HL-60/S4 treated with phorbol 12-myristate 13-acetate at 8.2 ng/mL for 4 days and 3 days (cell line): ENCODE results near the gene C15orf61.

Experiments
- in situ Hi-C: fragments of 300-500 bp; cut with MboI; formaldehyde crosslinking; loops from 2 replicates; pipeline ENCODE4 v1.15.0; 2022; ENCODE audit warnings: low sequenced_read_pairs

C15orf61 gene

GRCh38 chr15:67579164-67579563, 58.2 kb downstream of the C15orf61 start:
- in situ Hi-C loops = no loop called here
